ENCODE data around the gene RTN4RL1. TPM values are rescaled to one million over a fixed set of nuclear protein-coding genes. Genes with fewer than 3 reads are reported as not detected.

The RTN4RL1 gene
- total and polyA plus RNA-seq, 2 donors from 2014 or later = 2.0 to 10.7 TPM

GRCh38 chr17:1976683-1977064, 48.5 kb downstream of the RTN4RL1 start:
- peaks cover 0 to 15% (median 8%) of the 10 kb centered on the region in 3 donors for H3K4me1 ChIP-seq (ENCODE audit: control insufficient read depth in 2 of 3, insufficient read depth in 2 of 3, low read depth in 1 of 3, low read length in 3 of 3)
- DNase-seq = no peak
- no peak overlapping the region for H3K4me3 ChIP-seq (ENCODE audit: low read length in 3 of 3)
- H3K9me3 ChIP-seq (ENCODE audit: control insufficient read depth in 2 of 3, insufficient read depth in 1 of 3, low read length in 3 of 3) = no peaks in the 10 kb centered on the region
- H3K27ac ChIP-seq (ENCODE audit: low read depth in 2 of 2, low read length in 2 of 2) = no peak overlapping the region
- intact Hi-C loops (cut with DNase I) = no loop called here
- H3K36me3 ChIP-seq (ENCODE audit: control insufficient read depth in 2 of 3, insufficient read depth in 3 of 3, low read length in 3 of 3) = no peaks in the 10 kb centered on the region
- no peak for FAIRE-seq
- H3K9ac ChIP-seq (ENCODE audit: low read length in 3 of 3) = no peak overlapping the region
- H3K27me3 ChIP-seq (ENCODE audit: control insufficient read depth, insufficient read depth, low read length) = peaks cover 4% of the 10 kb centered on the region
- TF ChIP-seq CTCF (IDR thresholded peaks at IDR 0.05; ENCODE audit: borderline replicate concordance, extremely low read depth, insufficient read depth) = no peak

DNA sequence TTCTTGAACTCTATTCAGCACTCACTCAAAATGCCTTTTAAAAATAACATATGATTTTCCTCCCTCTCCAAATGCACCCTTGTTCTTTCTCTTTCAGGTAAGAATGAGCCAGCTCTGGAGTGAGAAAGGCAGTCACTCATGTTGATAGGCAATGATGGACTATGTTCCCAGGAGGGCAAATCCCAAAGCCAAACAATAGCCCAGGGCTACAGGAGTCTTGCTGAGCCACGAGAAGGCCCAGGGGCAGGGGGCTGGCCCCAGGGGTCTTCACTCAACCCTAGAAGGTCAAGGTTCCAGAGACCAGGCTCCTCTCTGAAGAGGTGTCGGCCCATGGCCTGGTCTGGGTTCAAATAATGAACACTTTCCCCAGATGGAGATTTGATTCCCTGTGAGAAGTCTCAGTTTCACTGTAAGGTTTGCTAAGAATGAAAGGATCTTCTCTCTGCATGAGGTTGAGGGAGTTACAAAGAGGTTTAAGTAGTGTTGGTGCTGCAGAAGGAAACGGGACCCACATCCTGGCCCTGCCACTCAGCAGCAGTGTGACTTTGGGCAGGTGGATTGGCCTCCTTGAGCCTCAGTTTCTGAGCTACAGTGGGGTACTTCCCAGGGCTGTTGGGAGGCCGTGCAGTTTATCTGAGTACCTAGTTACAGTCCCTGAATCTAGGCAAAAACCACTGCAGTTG, 49.0 kb downstream of the RTN4RL1 start:
- TF ChIP-seq CTCF (IDR thresholded peaks at IDR 0.05; ENCODE audit: borderline replicate concordance, extremely low read depth, insufficient read depth) = no peak
- DNase-seq (no peak), FAIRE-seq (no peak)
- no peak overlapping the region for H3K27ac ChIP-seq (ENCODE audit: low read depth in 2 of 2, low read length in 2 of 2)
- H3K9ac ChIP-seq (ENCODE audit: low read length in 3 of 3) = no peak overlapping the region
- H3K9me3 ChIP-seq (ENCODE audit: control insufficient read depth in 2 of 3, insufficient read depth in 1 of 3, low read length in 3 of 3) = no peaks in the 10 kb centered on the region
- H3K36me3 ChIP-seq (ENCODE audit: control insufficient read depth in 2 of 3, insufficient read depth in 3 of 3, low read length in 3 of 3) = no peaks in the 10 kb centered on the region
- H3K27me3 ChIP-seq (ENCODE audit: control insufficient read depth, insufficient read depth, low read length) = peaks cover 4% of the 10 kb centered on the region
- peaks cover 0 to 15% (median 4%) of the 10 kb centered on the region in 3 donors for H3K4me1 ChIP-seq (ENCODE audit: control insufficient read depth in 2 of 3, insufficient read depth in 2 of 3, low read depth in 1 of 3, low read length in 3 of 3)
- no peak overlapping the region for H3K4me3 ChIP-seq (ENCODE audit: low read length in 3 of 3)
- intact Hi-C loops (cut with DNase I) = no loop called here

- Histone ChIP-seq H3K9ac (ENCODE audit: low read length in 3 of 3) (no peak overlapping the region), H3K27me3 (ENCODE audit: control insufficient read depth, insufficient read depth, low read length) (peaks cover 4% of the 10 kb centered on the region), H3K4me1 (ENCODE audit: control insufficient read depth in 2 of 3, insufficient read depth in 2 of 3, low read depth in 1 of 3, low read length in 3 of 3) (peaks cover 0 to 15% (median 0%) of the 10 kb centered on the region in 3 donors), H3K27ac (ENCODE audit: low read depth in 2 of 2, low read length in 2 of 2) (no peak overlapping the region), H3K9me3 (ENCODE audit: control insufficient read depth in 2 of 3, insufficient read depth in 1 of 3, low read length in 3 of 3) (no peaks in the 10 kb centered on the region), H3K36me3 (ENCODE audit: control insufficient read depth in 2 of 3, insufficient read depth in 3 of 3, low read length in 3 of 3) (no peaks in the 10 kb centered on the region), H3K4me3 (ENCODE audit: low read length in 3 of 3) (no peak overlapping the region)
- intact Hi-C loops (cut with DNase I) = no loop called here
- DNase-seq = no peak
- no peak for TF ChIP-seq CTCF (IDR thresholded peaks at IDR 0.05; ENCODE audit: borderline replicate concordance, extremely low read depth, insufficient read depth)
- no peak for FAIRE-seq
These were observed 49.6 kb downstream of the RTN4RL1 start for GRCh38 chr17:1975573-1975972.
